HG02798 (cell line): ENCODE measurements around the gene AFAP1L2.

ENCODE experiments used
- ATAC-seq: cut with Tn5 transposase; IDR thresholded peaks from one replicate; pipeline ENCODE4 v1.9.1; 2021; ENCODE audit warnings: mild to moderate bottlenecking; ENCODE audit not compliant: unreplicated experiment, poor library complexity

Gene AFAP1L2

DNA sequence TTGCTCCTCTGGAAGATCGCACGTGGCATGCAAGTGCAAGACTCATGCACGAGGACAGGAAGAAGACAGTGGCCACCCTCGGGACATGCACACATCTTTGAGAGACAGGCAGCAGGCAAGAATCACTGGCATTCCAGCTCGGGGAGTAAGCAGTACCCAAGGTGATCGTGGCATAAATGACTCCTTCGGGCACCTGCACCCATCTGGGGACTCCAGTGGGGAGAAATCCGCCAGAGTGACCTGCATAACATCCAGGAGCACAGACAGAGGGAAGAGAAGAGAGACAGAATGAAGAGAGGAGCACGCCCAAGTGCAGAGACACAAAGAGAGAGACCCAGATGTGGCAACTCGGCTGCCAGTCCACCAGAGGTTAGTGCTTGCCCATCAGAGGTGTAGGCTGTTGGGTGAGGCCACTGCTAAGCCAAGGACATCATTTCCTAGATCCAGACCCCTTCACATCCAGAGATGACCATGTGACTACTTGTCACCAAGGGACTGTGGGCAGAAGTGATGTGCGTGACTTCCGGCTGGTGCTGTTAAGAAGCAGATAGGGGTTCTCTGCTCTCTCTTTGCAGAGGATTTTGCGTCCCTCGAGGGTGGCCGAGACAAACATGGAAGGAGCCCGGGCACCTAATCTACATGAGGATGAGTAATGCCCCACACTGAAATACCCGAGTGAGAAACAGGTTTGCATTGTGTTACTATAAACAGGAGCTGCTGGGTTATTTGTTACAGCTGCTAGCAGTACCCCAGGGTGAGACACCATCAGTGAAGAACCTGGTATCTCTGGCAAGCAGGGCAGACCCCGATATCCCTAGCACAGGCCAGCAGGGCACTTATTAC is 84.7 kb downstream of the AFAP1L2 start:
- no peak for ATAC-seq

DNA sequence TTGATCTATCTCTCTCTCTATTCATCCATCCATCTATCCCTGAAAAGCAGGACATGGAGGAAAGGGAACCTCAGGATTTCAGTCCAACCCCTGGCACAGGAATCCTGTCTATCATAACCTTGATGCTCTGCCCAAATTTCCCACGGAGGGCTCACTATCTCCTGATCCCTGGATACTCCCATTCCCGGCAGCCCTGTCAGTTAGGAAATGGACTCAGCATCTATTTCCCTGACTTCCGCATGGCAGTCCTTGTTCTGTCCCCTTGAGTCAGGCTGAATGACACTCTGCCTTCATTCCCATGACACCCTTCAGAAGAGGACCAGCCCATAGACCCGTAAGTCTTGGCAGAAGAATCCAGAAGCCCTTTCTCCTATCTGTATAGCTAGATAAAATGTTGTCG is 87.6 kb downstream of the AFAP1L2 start:
- no peak for ATAC-seq

DNA sequence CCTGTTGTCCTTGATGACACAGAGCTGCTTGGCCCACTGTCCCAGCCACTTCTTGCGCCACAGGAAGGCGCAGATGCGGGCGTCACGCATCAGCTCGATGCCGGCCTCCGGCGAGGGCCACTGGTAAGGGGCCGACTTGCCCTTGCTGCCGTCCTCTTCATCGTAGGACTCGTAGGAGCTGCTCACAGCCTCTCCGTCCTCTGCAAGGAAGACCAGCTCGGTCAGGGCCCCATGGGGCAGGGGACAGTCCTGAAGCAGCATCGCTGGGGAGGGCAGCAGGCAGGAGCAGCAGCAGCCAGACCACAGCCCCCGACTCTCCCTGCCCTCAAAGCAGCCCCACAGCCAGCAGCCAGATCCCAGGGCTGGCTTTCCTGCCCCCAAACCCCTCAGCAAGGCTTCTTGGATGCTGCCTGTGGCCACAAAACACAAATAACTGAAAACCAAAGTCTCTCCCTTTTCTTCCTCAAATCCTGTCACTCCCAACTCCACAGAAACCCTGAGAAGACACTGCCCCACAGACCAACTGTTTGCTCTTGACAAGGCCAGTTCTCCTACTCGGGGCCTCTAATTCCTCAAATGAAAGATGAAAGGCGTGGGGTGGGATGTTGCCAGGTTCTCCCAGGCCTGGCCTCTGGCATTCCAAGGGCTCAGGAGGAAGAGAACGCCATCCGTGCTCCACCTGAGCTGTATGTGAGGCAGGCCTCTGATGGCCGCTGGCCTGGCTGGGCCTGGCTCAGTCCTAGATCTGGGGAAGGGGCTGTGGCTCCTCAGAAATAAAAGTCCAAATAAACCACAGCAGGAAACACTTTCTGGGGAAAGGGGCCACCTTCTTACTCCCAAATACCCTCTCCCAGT is 88.5 kb downstream of the AFAP1L2 start:
- ATAC-seq = no peak

DNA sequence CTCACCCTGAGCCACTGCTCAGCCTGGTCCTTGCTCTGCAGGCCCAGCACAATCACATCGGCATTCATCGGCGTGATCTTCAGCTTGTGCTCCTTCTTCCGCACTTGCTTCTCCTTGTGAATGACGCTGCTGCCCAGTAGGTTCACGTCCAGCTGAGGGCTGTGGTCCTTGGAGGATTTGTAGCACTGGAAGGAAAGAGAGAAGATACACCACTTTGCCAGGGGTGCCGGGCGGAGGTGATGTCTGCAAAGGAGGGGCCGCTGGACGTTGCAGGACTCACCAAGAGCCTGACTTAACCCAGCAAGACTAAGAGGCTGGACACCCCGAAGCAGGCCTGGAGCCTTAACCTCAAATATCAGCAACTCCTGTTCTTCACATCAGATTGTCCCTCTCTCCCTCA is 90.4 kb downstream of the AFAP1L2 start:
- no peak for ATAC-seq

DNA sequence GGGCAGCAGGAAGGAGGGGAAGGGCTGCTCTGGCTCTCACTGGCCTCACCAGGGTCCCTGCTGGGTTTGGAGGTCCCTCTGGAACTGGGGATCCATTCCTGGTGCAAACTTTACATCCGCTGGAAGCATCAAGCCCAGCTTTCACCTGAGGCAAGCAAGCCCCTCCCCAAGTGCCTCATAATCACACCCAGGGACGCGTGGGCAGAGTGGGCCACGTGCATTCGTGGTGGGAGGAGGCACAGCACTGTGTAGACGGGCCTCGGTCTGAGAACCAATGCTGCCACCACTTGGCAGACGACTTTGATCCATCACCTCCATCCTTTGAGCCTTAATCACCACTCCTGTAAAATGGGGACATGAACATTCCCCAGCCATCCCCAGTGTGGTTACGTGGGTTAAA is 91.2 kb downstream of the AFAP1L2 start:
- no peak for ATAC-seq

DNA sequence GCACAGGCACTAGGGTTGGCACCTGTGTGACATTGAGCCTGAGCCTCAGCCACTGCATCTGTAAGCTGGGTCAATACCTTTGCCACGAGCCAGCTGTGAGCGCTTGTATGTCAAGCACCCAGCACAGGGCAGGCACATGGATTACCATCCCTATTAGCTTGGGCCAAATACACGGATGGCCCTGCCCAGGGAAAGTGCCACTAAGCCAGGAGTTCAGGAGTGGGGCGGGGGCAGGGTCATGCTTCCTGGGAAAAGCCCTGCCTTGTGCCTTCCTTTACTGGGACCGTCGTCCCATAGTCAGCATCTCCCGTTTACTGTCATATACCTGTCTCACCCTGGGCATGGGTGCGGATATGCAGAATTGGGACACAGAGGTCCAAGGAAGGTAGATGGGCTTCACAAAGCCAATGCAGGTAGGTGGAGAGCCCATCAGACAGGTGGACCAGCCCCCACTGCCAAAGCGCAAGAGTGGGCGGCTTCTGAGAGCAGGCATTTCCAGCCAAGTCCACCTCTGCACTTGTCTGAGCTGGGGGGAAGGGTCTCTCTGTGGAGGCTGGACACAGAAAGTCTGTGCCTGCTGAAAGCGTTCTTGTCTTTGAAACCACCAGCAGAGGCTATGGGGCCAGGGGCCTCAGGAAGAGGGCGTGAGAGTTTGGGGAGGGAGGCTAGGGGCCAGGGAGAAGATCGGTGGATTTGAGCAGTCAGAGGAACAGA is 92.6 kb downstream of the AFAP1L2 start:
- ATAC-seq = no peak

DNA sequence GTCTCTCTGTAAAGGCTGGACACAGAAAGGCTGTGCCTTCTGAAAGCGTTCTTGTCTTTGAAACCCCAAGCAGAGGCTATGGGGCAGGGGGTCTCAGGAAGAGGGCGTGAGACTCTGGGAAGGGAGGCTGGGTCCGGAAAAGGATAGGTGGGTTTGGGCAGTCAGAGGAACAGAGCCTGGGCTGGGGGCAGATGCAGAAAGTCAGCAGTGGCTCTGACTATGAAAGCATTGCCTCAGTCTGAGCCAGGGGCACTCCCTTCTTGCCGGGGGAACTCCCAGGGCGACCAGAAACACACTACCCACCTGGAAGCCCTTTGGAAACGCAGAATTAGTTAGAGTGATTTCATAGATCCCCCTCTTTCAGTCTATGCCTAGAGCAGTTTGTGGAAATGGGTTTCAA is 93.3 kb downstream of the AFAP1L2 start:
- ATAC-seq = no peak

DNA sequence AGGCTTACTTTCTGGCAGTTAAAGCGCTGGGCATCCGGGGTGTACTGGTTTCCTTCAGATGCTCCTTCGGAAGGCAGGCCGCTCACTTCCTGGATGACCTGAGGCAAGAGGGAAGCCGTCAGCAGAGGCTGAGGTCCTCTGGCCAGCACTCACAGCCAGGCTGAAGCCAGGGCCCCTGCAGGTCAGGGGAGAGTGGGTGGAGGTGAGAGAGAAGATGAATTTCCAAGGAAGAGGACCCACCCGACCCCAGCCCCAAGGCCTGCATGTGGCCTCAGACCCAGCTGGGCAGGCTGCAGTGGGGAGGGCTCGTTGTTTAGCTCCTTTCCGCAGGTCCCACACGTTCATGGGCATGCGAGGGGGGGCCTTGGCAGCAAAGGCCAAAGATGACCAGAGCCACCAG is 94.0 kb downstream of the AFAP1L2 start:
- ATAC-seq = no peak

DNA sequence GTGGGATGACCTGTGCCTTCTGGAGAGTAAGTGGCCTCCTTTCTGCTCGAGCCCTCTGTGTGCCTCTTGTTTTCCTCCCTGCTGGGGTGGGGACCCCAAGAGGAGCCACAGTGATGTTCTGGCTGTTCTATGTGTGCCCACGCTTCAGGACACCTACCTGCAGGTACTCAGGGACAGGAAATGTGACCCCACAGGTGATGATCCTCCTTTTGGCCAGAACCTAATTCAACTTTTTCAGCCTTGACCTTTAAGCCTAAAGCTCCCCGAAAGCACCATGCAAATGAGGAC is 95.0 kb downstream of the AFAP1L2 start:
- ATAC-seq = no peak

DNA sequence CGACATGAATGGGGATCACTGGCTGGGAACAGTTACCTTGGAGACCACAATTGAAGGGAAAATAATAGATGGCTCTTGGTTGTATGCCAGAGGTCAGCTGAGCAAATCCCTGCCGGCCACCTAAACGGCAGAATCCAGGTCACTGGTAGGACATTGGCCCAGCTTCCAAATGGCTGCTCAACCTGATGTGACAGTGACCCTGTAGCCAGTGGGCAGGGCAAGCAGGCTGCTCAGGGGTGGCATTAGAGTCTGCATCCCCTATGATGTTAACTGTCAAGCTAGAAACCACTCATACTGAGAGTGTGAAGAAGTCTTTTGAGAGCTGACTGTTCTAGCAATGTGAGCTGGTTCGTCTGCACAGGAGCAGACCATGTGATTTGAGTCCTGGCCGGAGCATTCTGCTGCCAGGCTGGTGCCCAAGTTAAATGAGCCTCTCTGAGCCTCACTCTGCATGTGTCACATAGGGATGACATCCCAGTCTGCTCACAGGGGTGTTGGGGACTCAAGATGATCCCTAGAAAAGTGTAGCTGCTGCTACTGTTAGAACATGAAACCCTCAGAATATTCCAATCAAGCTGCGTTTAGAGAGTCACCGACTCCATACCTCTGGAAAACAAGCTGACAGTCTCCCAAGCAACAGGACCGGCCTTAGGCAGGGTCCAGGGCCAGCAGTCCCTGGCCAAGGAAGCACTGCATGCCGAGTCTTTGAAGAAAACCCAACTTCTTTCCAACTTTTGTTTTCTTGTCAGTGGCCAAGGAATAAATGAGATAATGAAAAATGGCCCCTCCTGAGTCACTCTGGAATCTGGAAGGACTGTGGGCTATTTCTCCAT is 95.6 kb downstream of the AFAP1L2 start:
- peak; percentile 28 for ATAC-seq

DNA sequence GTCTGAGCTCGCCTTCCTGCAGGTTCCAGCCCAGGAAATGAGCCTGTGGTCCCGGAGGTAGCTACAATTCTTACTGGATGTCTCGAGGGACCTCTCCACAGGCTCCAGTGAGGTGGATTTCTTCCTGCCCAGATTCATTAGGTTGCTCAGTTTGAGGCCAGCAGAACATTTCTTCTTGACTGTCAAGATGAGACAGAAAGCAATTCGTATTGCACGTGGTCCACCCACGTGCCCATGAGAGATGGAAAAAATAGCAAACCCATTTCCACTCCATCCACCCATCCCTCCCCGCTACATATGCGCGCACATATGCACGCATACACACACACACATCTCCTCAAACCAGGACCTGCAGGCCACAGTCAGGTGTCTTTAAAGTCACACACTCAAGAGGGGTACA is 96.6 kb downstream of the AFAP1L2 start:
- ATAC-seq = no peak

DNA sequence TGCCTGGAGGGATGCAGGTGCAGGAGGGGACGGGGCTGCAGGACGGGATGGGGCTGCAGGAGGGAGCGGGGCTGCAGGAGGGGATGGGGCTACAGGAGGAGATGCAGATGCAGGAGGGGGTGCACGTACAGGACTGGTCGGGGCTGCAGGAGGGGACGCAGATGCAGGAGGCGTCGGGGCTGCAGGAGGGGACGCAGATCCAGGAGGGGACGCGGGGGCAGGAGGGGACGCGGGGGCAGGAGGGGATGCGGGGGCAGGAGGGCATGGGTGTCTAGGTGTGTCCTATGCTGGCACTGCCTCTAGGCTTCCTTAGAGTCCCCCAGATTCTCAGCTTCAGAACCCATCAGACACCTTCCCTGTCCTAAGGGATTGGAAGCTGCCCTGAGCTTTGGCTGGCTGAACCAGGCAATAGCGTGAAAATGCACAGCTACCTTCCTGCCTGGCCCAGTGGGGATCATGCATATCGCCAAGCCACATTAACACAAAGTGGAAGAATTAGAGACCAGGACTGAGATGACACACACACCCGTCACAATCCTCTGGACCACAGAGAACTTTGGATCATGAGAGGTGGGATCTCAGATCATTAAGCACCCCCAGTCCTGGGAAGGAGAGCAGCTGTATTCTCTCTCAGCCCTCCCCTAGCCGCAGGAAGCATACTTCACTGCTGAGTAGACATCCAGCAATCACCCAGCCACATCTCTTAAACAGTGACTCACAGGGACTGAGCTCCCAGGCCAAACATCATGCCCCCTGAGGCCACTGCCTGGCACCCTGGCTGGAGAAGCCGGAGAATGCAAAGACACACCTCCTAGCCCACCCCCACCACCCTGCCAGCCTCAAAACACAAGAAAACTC is 98.0 kb downstream of the AFAP1L2 start:
- no peak for ATAC-seq

DNA sequence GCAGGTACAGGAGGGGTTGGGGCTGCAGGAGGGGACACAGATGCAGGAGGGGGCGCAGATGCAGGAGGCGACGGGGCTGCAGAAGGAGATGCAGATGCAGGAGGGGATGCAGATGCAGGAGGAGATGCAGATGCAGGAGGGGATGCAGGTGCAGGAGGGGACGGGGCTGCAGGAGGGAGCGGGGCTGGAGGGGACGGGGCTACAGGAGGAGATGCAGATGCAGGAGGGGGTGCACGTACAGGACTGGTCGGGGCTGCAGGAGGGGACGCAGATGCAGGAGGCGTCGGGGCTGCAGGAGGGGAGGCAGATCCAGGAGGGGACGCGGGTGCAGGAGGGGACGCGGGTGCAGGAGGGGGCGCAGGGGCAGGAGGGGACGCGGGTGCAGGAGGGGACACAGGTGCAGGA is 98.8 kb downstream of the AFAP1L2 start:
- ATAC-seq = no peak

DNA sequence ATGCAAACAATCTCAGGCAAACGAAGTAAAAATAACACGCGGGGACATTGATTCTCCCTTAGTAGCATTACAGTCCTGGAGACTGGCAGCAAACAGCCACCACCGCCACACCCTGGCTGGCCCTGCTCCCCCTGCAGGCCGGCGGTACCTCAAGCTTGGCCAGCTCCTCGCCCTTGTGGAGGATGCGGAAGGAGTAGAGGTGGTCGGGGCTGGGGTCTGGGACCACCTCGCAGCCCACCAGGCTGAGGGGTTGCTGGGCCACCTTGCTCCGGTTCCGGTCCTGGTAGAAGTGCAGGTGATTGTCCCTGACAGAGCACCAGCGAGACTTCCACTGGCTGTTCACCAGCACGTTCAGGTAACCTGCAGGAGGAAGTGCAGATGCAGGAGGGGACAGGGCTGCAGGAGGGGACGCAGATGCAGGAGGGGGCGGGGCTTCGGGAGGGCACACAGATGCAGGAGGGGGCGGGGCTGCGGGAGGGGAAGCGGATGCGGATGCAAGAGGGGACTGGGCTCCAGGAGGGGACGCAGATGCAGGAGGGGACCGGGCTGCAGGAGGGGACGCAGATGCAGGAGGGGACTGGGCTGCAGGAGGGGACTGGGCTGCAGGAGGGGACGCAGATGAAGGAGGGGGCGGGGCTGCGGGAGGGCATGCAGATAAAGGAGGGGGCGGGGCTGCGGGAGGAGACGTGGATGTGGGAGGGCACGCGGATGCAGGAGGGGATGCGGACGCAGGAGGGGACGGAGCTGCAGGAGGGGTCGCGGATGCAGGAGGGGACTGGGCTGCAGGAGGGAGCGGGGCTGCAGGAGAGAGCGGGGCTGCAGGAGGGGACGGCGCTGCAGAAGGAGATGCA is 99.5 kb downstream of the AFAP1L2 start:
- peak; percentile 55 for ATAC-seq

DNA sequence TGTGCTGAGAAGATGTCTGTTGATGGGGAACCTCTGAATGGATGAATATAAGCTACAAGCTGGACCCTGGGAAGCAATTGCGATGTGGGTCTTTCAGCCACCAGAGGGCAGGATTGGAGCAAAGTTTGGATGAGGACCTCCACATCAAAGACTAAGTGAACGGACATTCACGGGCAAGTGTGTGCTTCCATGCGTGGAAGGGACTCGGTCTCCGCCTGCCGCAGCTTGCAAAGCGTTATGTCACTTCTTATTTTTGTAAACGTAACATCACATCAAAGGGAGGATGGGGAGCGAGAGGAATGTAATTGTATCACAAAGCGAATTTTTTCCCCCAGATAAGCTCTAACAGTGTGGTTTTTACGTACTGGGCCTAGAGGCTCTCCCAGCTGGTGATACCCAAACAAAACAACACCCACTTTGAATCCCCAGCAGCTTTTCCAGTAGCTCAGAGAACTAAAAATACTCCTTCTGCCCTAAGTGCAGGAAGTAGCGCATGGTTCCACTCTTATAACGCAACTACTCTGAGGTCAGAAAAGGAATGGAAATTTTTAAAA is 100.2 kb downstream of the AFAP1L2 start:
- ATAC-seq = peak; percentile 79

DNA sequence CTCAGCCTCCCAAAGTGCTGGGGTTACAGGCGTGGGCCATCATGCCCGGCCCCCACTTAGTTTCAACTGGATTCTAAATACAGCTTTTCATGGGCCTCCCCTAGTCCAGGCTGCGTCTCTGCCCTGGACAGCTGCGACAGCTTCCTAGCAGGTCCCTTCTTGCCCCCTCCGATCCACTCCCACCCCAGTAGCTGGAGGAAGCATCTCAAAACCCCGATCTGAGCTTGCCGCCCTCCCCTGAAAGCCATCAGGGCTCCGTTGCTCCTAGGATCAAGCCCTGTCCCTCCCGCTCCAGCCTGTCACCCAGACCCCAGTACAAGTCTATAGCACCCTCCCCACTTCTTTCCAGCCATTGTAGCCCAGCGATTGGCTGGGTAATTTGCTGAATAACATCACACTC is 100.7 kb downstream of the AFAP1L2 start:
- peak; percentile 6 for ATAC-seq

DNA sequence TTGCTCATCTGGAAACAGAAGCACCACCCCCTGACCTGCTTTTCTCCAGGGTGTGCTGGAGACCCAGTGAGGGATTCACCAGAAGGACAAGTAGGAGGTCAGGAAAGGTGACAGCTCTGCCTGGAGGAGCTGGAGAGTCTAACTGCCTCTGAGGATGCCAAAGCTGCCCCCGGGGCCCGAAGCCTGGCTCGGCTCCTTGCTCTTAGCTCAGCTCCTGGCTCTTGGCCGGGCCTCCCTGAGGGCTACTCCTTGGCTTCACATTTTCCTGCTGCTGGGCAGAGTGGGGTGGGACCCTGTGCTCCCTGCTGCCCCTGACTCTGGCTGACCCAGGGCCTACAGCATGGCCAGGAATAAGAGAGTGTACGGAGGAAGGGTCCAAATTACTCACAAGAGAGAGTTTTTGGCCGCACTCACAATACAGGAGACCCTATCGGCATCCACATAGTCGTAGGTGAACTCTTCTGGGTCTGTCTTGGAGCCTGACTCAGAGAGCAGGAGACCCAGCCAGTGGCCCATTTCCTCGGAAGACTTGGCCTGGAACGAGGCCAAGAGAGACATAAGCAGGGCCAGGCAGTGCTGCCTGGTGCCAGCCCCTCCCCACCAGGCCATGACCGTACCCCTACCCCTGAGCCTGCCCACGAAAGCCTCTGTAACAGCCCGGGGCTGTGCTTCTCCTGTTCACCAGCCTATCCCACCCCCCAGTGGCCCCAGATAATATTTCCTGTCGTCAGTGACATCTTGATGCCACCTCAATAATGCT is 102.2 kb downstream of the AFAP1L2 start:
- ATAC-seq = no peak
